Activated T-cell treated with anti-CD3 and anti-CD28 coated beads, Interleukin-2, amount 50 U/mL, for 72 hours (primary cell): ENCODE results near the gene SMARCD1. TPM values are rescaled to one million over a fixed set of nuclear protein-coding genes. Genes with fewer than 3 reads are reported as not detected.

Experiments
- ATAC-seq, 2 donors: fragments of 150-1000 bp; cut with Tn5 transposase; replicated peaks in 1 of 2; 2 replicates each; pipeline ENCODE4 v1.10.0; 2021; ENCODE audit warnings: moderate library complexity in 2 of 2, mild to moderate bottlenecking in 1 of 2
- DNase-seq, 2 donors: peaks; one replicate each; pipeline ENCODE4 v3.0.0; 2021 to 2022; ENCODE audit warnings: mixed read lengths in 1 of 2
- H3K27ac Mint-ChIP-seq: one replicate; pipeline ENCODE4 v1.8.0; 2022; ENCODE audit warnings: mild to moderate bottlenecking, moderate library complexity, mixed read lengths
- H3K27me3 Mint-ChIP-seq: one replicate; pipeline ENCODE4 v1.8.0; 2022; ENCODE audit warnings: low read depth, mixed read lengths
- H3K36me3 Mint-ChIP-seq, 2 donors: one replicate each; pipeline ENCODE4 v1.8.0; 2022; ENCODE audit warnings: mixed read lengths in 2 of 2, mild to moderate bottlenecking in 1 of 2; ENCODE audit not compliant: insufficient read depth in 2 of 2
- H3K4me1 Mint-ChIP-seq: one replicate; pipeline ENCODE4 v1.8.0; 2022; ENCODE audit warnings: low read depth, mixed read lengths
- H3K4me3 Mint-ChIP-seq, 2 donors: one replicate each; pipeline ENCODE4 v1.8.0; 2022; ENCODE audit warnings: mild to moderate bottlenecking in 2 of 2, mixed read lengths in 2 of 2, moderate library complexity in 2 of 2
- H3K9me3 Mint-ChIP-seq, 2 donors: one replicate each; pipeline ENCODE4 v1.8.0; 2022; ENCODE audit warnings: mixed read lengths in 2 of 2
- total RNA-seq, 2 donors: library from RNA; stranded (reverse); gene quantifications; one replicate each; pipeline ENCODE4 v1.2.3, GENCODE V29; 2022

SMARCD1 gene
- total RNA-seq, 2 donors from 2014 or later = 91.0 to 111 TPM

DNA sequence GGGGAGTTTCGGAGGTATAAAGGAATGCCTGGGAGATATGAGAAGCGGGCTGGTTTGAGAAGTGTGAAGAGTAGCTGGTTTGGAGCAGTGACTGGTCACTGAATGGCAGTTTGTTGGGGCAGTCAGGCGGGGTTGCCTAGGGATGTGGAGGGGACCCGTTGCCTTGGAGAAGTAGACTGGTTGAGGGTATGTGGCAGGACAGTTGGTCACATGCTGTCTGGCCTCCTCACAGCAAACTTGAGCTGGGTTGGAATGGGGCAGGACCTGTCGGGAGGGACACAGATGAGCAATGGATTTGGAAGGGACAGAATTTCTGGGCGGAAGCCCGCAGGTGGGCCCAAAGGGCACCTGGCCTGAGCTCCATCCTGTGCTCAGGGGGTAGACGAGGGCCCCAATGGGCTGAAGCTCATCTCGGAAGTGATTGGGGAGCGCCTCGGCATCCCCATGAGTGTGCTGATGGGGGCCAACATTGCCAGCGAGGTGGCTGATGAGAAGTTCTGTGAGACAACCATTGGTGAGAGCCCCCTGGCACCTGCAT, 20.8 kb downstream of the SMARCD1 start:
- Mint-ChIP-seq H3K27ac (no peak overlapping the region), H3K36me3 (no peaks in the 10 kb centered on the region), H3K27me3 (peaks cover 7% of the 10 kb centered on the region), H3K4me3 (no peak overlapping the region), H3K4me1 (peaks cover 15% of the 10 kb centered on the region), H3K9me3 (no peaks in the 10 kb centered on the region)
- DNase-seq (no peak), ATAC-seq (no peak)

DNA sequence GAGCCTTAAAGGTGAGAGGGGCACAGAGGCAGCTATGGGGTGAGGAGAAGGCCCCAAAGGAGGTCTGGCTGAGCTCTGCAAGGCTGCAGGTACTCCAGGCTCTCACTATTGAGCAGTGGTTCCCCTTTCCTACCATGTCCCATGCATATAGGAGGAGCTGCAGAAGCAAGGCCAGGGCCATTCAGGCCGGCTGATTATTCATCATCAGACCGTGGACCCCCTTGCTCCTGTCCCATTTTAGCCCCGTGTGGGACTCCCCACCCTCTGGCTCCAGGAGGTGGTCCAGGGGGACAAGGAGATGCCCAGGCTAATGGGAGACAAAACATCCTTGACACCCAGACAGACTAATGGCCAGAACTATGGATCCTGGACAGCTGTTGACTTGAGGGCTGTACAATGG, 21.8 kb downstream of the SMARCD1 start:
- no peaks in the 10 kb centered on the region for H3K9me3 Mint-ChIP-seq
- H3K4me3 Mint-ChIP-seq = no peak overlapping the region
- no peaks in the 10 kb centered on the region for H3K36me3 Mint-ChIP-seq
- H3K27ac Mint-ChIP-seq = no peak overlapping the region
- H3K4me1 Mint-ChIP-seq = peaks cover 22% of the 10 kb centered on the region
- ATAC-seq = no peak
- DNase-seq = no peak
- peaks cover 7% of the 10 kb centered on the region for H3K27me3 Mint-ChIP-seq

DNA sequence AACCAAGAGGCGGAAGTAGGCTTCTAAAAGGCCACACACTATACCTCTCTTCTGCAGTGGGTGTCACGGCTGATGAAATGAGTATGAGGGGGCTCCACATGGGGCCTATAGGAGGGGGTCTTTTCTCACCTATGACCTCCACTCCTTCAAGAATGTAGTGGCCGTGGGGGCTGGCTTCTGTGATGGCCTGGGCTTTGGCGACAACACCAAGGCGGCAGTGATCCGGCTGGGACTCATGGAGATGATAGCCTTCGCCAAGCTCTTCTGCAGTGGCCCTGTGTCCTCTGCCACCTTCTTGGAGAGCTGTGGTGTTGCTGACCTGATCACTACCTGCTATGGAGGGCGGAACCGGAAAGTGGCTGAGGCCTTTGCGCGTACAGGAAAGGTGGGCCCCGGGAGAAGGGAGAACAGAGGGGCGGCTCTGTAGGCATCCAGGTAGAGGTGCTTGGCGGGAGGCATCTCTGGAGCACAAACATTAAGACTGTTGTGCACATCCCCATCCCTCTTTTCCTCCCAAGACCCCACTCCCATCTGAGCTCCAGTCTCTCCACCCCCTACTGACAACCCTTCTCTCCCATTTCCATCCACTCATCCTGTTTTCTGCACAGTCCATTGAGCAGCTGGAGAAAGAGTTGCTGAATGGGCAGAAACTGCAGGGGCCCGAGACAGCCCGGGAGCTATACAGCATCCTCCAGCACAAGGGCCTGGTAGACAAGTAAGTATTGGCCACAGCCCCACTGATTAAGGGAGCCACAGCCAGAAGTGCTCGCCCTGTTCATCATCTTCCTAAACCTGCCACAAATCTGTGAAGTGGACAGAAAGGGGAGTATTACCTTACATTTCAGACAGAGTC, 22.5 kb downstream of the SMARCD1 start:
- ATAC-seq (no peak), DNase-seq (no peak)
- Mint-ChIP-seq H3K9me3 (no peaks in the 10 kb centered on the region), H3K4me3 (no peak overlapping the region), H3K36me3 (peaks cover 4% of the 10 kb centered on the region in 2 donors), H3K4me1 (peaks cover 22% of the 10 kb centered on the region), H3K27me3 (peaks cover 7% of the 10 kb centered on the region), H3K27ac (no peak overlapping the region)

DNA sequence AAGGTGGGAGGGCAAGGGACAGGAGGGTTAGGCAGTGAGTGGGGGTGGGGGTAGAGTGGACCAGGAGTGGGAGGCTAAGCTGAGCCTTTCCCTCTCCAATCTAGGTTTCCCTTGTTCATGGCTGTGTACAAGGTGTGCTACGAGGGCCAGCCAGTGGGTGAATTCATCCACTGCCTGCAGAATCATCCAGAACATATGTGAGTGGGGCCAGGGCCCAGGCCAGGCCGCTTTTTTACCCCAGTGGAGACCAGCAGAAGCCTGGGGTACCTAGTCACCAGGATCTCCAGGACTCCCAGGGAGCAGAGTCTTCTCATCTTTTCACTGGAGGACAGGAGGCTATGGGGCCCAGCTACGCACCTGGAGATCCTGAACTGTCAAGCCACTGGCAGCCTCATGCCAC, 24.2 kb downstream of the SMARCD1 start:
- Mint-ChIP-seq H3K27me3 (peaks cover 7% of the 10 kb centered on the region), H3K36me3 (peaks cover 4 to 6% of the 10 kb centered on the region in 2 donors), H3K4me1 (peaks cover 27% of the 10 kb centered on the region), H3K27ac (no peak overlapping the region), H3K9me3 (no peaks in the 10 kb centered on the region), H3K4me3 (no peak overlapping the region)
- DNase-seq = no peak
- no peak for ATAC-seq

DNA sequence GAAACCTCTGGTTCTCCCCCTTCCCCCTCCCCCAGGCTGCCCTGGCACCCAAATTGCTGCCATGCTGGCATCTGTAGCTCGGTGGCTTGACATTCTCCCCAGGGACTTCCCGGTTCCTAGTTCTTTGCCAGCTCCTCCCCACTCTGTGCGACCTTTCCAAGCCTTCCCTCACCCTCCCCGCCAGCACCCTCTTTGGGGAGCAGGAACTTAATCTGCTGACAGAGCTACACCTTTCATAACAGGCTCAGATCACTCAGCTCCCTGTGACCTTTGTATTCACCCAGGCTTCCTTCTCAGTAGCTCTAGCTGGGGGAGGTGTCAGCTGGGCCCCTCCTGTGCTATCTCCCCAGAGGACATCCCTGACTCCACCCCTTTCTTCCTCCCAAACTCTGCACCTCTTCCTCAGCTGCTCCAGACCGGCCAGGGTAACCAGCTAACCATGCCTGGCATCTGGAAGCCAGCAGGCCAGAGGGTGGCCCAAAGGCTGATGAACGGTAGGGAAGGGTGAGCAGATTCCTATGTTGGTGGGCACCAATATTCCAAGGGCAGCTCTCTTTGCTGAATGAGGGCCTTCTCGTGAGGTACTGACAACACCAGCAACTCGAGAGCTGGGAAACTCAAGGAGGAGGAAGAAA, 25.1 kb downstream of the SMARCD1 start:
- no peak for ATAC-seq
- DNase-seq = no peak

DNA sequence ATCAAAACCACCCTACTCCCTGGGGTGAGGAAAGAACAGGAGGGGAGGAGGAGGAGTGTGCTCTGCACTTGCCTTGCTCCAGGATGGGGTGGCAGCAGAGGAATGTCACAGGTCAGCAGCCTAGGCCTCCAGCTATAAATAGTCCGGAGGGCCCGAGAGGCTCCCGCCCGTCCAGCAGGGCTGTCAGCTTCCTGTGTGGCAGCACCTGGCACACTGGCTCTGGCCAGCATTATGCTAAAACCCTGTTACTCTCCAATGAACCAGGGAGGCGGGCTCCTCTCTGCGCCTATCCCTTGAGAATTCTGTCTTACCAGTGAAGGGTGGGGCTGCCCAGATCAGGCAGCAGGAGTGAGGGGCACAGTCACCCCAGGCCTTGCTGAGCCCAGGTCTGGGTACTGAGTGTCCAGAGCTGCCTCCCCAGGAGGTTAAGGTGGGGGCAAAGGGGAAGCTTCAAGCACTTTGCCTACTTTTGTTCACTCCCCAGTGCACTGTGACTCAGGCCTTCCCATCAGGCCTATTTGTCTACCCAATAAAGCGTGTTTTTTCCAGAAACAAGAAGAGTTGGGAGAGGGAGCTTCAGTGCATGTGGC, 25.7 kb downstream of the SMARCD1 start:
- H3K36me3 Mint-ChIP-seq = peaks cover 6 to 13% of the 10 kb centered on the region in 2 donors
- peak overlapping the region; percentile 92 to 98 for H3K4me3 Mint-ChIP-seq
- ATAC-seq = no peak
- H3K27me3 Mint-ChIP-seq = peaks cover 2% of the 10 kb centered on the region
- H3K9me3 Mint-ChIP-seq = no peaks in the 10 kb centered on the region
- no peak overlapping the region for H3K27ac Mint-ChIP-seq
- H3K4me1 Mint-ChIP-seq = peaks cover 35% of the 10 kb centered on the region
- DNase-seq = no peak

More for the DNA sequence above, 25.1 kb downstream of the SMARCD1 start:
- H3K4me1 Mint-ChIP-seq = peaks cover 29% of the 10 kb centered on the region
- peaks cover 7% of the 10 kb centered on the region for H3K27me3 Mint-ChIP-seq
- H3K4me3 Mint-ChIP-seq = peak overlapping the region; percentile 25 to 64
- H3K9me3 Mint-ChIP-seq = no peaks in the 10 kb centered on the region
- H3K36me3 Mint-ChIP-seq = peaks cover 6 to 8% of the 10 kb centered on the region in 2 donors
- H3K27ac Mint-ChIP-seq = peak overlapping the region; percentile 4

DNA sequence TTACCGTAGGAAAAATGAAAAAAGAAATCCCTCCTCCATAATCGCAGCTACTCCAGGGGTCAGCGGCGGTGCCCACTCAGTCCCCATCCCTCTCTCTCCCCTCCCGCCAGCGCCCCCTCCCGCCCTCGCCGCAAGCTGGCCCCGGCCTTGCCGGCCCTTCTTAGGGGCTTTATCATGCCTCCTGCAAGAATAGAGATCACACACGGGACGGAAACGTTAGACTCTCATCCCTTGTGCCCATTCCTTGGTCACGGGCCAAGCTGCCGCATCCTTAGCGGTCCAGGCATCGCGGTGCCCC, 26.2 kb downstream of the SMARCD1 start:
- no peaks in the 10 kb centered on the region for H3K27me3 Mint-ChIP-seq
- DNase-seq (no peak), ATAC-seq (peak in 1 of 2 donors; percentile 0)
- no peaks in the 10 kb centered on the region for H3K9me3 Mint-ChIP-seq
- peaks cover 40% of the 10 kb centered on the region for H3K4me1 Mint-ChIP-seq
- peak overlapping the region; percentile 88 for H3K27ac Mint-ChIP-seq
- peak overlapping the region; percentile 92 to 98 for H3K4me3 Mint-ChIP-seq
- H3K36me3 Mint-ChIP-seq = peaks cover 6 to 14% of the 10 kb centered on the region in 2 donors

DNA sequence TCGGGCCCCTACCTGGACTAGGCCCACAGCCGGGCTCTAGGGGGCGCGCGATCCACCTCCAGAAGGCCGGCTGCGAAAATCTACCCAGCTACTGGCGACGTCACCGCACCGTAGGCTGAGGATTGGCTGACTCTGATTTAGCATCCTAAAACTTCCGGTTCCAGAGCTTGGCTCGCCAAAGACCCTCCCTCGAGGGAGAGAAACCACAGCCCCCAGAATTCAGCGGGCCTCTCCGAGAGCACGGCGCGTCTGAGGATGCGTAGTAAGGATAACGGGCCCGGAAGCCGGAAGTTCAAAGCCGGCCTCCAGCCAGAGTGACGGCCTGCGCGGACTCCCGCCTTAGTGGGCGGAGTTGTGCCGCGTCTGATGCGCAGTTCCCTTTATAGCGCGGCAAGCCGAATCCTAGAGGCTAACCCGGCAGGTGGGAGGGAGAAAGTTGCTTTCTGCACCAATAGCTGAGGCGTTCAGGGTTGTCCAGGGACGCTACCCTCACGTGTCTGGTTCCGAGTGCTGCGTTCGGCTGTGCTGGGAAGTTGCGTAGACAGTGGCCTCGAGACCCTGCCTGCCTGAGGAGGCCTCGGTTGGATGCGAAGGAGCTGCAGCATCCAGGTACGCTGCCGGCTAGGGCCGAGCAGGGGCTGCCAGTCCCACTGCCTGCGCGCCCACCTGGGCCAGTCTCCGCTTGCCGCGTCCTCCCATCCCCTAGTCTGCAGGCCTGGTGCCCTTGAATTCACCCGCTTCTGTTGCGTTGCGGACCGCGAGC, 26.7 kb downstream of the SMARCD1 start, which contains the start of gene COX14:
Gene COX14, plus strand, starts transcription at position 544 of the 763 bp plus-strand sequence. CDS start 7,808 bp downstream, outside the sequence.
- ATAC-seq (peak; percentile 89 to 90), DNase-seq (peak; percentile 99)
- Mint-ChIP-seq H3K27me3 (no peaks in the 10 kb centered on the region), H3K9me3 (no peaks in the 10 kb centered on the region), H3K27ac (peak within 1 kb of the TSS; percentile 88), H3K4me1 (peaks cover 46% of the 10 kb centered on the region), H3K36me3 (peaks cover 6 to 14% of the 10 kb centered on the region in 2 donors), H3K4me3 (peak within 1 kb of the TSS; percentile 92 to 98)

DNA sequence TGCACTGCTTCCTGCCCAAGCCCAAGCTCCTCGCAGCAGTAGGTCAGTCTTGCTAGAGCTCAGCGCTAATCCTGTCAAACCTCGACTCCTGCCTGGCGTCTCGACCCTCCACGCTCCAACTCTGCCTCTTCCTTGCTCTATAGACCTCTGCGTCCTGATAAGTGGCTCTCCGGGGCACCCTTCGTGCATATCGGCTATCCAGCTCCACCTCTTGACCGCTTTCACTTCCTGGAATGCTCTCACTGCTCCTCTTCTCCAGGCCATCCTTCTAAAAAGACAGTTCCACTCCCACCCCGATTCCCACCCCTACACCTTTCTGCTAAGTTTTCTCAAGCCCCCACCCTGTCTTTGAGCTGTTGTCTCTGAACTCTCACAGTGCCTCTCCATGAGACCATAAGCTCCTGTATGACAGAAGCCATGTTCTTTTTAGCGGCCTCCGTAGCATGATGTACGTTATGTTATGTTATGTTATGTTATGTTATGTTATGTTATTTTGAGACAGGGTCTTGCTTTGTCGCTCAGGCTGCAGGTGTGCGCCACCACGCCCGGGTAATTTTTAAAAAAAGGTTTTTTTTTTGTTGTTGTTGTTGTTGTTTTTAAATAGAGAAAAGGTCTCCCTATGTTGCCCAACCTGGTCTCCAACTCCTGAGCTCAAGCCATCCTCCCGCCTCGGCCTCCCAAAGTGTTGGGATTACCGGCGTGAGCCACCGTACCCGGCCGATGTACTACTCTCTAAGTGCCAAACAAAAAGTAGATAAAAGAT, 27.5 kb downstream of the SMARCD1 start:
- DNase-seq (no peak), ATAC-seq (no peak)
- H3K27me3 Mint-ChIP-seq = no peaks in the 10 kb centered on the region
- H3K4me3 Mint-ChIP-seq = peak overlapping the region; percentile 92 to 98
- H3K9me3 Mint-ChIP-seq = no peaks in the 10 kb centered on the region
- peaks cover 51% of the 10 kb centered on the region for H3K4me1 Mint-ChIP-seq
- H3K27ac Mint-ChIP-seq = peak overlapping the region; percentile 86
- peaks cover 6 to 14% of the 10 kb centered on the region in 2 donors for H3K36me3 Mint-ChIP-seq

DNA sequence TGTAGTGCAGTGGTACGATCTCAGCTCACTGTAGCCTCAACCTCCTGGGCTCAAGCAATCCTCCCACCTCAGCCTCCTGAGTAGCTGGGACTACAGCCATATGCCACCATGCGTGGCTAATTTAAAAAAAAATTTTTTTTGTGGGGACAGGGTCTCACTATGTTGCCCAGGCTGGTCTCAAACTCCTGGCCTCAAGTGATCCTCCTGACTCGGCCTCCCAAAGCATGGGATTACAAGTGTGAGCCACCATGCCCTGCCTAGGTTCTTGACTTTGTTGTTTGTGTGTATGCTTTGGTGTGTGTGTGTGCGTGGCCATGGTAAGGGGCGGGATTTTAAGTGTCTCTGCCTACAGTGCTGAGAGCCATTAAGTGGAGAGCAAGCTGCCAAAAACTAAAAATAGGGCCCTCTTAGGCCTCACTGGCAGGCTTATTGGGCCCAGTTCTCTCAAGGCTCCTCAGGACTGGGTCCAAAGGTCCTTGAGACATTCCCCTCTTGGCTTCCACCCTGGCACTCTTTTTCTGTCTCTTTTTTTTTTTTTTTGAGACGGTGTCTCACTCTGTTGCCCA, 32.0 kb downstream of the SMARCD1 start:
- DNase-seq (no peak), ATAC-seq (no peak)
- Mint-ChIP-seq H3K27ac (peak overlapping the region; percentile 24), H3K36me3 (peaks cover 14 to 15% of the 10 kb centered on the region in 2 donors), H3K9me3 (no peaks in the 10 kb centered on the region), H3K4me1 (peaks cover 34% of the 10 kb centered on the region), H3K27me3 (no peaks in the 10 kb centered on the region), H3K4me3 (no peak overlapping the region)

DNA sequence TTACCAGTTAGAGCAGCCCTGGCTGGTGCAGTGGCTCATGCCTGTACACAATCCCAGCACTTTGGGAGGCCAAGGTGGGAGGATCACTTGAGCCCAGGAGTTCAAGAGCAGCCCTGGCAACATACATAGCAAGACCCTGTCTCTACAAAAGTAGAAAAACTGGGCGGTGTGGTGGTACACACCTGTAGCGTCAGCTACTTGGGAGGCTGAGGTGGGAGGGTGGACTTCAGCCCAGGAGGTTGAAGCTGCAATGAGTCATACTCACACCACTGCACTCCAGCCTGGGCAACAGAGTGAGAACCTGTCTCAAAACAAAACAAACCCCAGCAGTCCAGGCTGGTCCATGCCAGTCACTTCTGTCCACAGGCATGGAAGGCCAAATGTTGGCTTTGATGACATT, 34.2 kb downstream of the SMARCD1 start:
- Mint-ChIP-seq H3K27ac (no peak overlapping the region), H3K27me3 (no peaks in the 10 kb centered on the region), H3K4me3 (no peak overlapping the region), H3K36me3 (peaks cover 7 to 10% of the 10 kb centered on the region in 2 donors), H3K9me3 (no peaks in the 10 kb centered on the region), H3K4me1 (peaks cover 25% of the 10 kb centered on the region)
- no peak for DNase-seq
- ATAC-seq = peak in 1 of 2 donors; percentile 13

DNA sequence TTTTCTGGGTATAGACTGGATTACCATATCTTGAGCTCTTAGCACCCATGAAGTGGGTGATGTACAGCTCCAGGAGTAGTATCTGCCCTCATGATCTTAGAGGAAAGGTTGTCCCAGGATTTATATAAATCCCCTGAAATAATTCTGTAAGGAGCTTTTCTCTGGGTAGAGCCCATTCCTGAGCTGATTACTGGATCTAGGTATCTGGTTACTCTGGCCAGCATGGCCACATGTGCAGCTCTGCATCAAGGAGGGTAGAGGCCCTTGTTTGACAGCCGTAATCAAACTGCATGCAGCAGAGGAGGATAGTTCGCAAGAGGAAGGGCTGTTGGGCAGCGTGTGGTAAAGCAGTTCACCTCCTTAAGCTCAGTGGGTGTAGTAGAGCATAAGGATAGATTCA, 35.4 kb downstream of the SMARCD1 start:
- H3K27me3 Mint-ChIP-seq = no peaks in the 10 kb centered on the region
- ATAC-seq = no peak
- no peak overlapping the region for H3K27ac Mint-ChIP-seq
- peaks cover 4 to 8% of the 10 kb centered on the region in 2 donors for H3K36me3 Mint-ChIP-seq
- H3K9me3 Mint-ChIP-seq = no peaks in the 10 kb centered on the region
- no peak for DNase-seq
- no peak overlapping the region for H3K4me3 Mint-ChIP-seq
- peaks cover 28% of the 10 kb centered on the region for H3K4me1 Mint-ChIP-seq
